Tibial nerve (tissue), 4 donors: ENCODE data around the gene DOCK1.

Experiments used
- CTCF ChIP-seq, 5 experiments: fragments of 200-600 bp in 3 of 5; fragments of 450-650 bp in 2 of 5; sonication (generic) in 3 of 5; IDR thresholded peaks; one replicate each; pipeline ENCODE4 v1.5.1; 2016 to 2019; ENCODE audit warnings: antibody characterized with exemption in 5 of 5, mild to moderate bottlenecking in 3 of 5, moderate library complexity in 2 of 5
- EP300 ChIP-seq, 2 donors: sonication (generic); formaldehyde crosslinking; IDR thresholded peaks; one replicate each; pipeline ENCODE4 v1.6.1; 2017; ENCODE audit warnings: antibody characterized with exemption in 2 of 2, mild to moderate bottlenecking in 1 of 2

GRCh38 chr10:127375461-127375860, 470.2 kb downstream of the DOCK1 start:
- TF ChIP-seq CTCF (IDR thresholded peaks at IDR 0.05) (no peak), EP300 (IDR thresholded peaks at IDR 0.05) (no peak)
